CD4-positive, alpha-beta T cell treated with Interferon gamma for 1 hour (primary cell): ENCODE data around the gene SLC41A3.
"Not testable (repeated sequence)": the region's sequence is repeated elsewhere in the genome, so short reads cannot be mapped to it uniquely, and the experiment has no call there.

Experiments used
- DNase-seq: peaks from one replicate; pipeline ENCODE4 v3.0.0-alpha.2; 2020

Gene SLC41A3

DNA sequence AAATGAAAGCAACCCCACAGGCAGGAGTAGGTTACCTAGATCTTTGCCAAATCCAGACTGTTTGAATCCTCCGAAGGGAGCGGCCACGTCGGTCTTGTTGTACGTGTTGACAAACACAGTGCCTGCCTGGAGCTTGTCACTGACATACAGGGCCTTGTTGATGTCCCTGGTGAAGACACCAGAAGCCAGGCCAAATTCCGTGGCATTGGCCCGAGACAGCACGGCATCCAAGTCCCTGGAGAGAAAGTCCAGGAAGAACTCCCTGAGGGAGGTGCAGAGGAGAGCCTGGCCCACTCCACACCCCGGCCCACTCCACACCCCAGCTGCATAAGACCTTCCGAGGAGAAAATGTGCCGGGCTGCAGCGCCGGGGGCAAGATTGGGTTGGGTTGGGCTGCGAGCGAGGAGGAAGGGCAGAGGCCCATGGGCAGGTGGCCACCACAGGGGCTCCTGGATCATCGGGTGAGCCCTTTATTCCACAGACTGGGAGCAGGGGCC lies 21.8 kb upstream of the SLC41A3 start:
- DNase-seq: no peak

DNA sequence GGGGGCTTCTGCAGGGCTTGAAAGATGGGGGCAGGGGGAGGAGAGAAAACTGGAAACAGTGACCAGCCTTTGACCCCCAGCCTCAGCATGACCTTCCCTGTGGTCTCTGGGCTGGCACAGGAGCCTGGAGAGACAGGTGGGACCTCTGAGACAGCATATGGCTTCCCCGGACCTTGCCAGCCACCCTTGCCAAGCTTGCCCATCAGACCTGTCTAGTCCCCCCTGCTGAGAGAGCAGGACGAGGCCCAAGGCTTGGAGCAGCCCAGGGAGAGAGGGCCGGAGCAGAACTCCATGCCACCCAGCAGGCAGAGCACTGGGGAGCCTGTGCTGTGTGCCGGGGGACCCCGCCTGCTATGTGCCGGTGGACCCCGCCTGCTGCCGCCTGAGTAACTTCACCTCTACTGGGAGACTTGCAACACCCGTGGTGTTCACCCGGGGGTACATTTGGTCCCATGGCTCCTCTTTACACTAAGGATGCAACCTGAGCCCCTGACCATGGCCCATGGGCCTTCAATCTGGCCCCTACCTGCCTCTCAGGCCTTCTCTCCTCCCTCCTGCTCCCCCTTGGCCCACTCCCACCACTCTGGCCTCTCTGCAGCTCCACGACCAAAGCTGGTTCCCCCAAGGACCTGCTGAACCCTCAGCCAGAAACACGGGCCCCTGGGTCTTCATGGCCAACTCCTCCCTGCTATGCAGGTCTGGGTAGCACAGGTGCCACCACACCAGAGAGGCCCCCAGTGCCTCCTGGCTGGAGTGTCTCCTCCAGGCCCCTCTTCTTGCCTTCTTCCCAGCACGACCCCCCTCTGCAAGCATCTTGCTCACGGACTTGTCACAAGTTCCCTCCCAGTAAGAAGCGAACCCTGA lies 21.1 kb upstream of the SLC41A3 start:
- no peak for DNase-seq

GRCh38 chr3:126104028-126104635 lies 20.2 kb upstream of the SLC41A3 start:
- DNase-seq: no peak

DNA sequence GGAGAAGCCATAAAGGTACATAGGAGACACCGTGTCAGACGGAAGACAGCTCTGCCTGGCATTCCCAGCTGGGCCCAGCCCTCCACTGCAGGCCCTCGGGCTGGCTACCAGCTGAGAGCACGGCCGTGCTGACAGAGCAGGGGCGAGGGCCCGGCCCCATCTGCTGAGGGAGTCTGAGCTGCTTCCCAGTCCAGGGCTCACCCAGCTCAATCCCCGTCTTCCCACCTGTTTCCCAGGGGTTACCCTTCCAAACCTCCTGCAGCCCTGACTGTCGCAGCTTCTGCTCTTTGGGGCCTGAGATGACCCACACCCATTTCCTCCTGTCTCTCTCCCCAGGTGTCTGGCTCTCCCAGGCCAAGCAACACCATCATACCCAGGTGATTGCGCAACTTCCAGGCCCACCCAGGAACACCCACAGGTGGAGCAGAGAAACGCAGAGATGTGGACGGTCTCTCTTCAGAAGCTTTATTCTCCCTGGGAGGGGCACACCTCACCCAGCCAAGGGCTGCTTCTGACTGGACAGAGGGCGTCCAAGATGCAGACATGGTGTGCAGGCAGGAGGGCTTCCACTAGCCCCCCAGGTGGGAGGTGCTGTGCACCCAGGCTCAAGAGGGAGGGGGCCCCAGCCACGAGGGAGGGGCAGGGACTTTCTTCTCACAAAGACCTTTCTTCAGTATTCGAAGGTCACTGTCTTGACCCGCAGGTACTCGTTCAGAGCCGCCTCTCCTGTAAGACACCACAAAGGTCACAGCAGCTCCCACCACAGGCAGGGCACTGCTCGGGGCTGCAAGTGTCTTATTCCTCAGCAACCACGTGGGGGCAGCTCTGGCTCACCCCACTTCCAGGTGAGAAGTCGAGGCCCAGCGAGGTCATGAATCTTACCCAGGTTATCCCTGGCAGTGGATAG lies 19.4 kb upstream of the SLC41A3 start:
- no peak for DNase-seq

DNA sequence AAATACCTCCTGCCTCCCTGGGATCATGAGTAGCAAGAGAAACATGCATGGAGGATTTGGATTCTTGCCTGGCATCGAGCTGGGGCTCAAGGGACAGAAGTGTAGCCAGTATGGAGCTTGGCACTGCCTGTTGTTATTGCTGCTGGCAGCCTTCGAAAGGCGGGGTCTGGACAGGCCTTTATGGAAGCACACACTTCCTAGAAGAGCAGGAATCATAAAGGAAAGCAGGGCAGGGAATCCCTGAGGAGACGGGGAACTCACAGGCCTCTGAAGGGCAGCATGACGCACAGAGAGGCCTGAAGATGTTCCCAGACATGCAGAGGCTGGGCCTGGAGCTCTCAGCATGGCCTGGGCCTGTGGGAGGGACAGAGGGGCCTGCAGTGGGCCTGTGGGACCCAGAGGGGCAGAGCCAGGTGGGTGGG lies 18.6 kb upstream of the SLC41A3 start:
- DNase-seq: no peak

GRCh38 chr3:126102011-126102410 lies 18.1 kb upstream of the SLC41A3 start:
- DNase-seq: no peak

DNA sequence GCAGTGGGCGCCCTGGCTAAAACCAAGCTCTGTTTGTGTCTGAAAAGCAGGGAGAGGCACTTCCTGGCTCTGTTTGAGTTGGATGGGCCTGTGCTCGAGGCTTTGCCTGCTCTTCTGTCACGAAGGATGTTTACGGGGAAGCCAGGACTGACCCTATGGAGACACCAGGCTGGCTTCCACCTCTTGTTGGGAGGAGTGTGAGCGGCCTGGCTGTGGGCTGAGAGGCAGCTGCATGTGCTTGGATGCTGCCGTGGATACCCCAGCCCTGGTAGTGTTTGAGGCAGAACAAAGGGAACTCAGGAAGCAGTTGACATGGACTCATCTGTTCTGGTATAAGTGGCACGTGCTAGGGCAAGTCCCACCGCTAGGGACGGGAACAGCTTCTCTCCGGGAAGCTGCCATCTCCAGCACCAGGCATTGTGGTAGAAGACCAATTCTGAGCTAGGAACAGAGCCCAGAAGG lies 17.6 kb upstream of the SLC41A3 start:
- DNase-seq: no peak

- DNase-seq: no peak
Measured at GRCh38 chr3:126100634-126101301, 16.8 kb upstream of the SLC41A3 start.

- no peak for DNase-seq
Measured at GRCh38 chr3:126100269-126100633, 16.3 kb upstream of the SLC41A3 start.

DNA sequence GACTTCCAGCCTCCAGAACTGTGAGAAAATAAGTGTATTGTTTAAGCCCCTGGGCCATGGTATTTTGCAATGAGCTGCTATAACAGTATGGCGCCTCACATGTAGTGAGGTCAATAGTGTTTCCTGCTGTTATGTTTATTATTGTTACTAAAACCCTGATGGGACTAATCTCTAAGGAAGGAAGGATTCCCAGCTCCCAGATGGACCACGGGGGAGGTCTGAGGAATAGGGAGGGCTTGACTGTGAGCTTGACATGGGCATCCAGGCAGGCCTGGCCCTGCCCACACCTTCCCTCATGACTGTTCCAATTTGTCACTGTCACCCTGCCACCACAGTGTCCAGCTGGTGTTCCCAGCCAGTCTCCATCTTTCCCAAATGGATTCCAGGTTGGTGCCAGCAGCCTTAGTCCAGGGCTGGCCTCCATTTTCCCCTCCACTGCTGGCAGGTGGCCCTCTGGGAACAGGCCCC lies 14.5 kb upstream of the SLC41A3 start:
- DNase-seq: no peak

DNA sequence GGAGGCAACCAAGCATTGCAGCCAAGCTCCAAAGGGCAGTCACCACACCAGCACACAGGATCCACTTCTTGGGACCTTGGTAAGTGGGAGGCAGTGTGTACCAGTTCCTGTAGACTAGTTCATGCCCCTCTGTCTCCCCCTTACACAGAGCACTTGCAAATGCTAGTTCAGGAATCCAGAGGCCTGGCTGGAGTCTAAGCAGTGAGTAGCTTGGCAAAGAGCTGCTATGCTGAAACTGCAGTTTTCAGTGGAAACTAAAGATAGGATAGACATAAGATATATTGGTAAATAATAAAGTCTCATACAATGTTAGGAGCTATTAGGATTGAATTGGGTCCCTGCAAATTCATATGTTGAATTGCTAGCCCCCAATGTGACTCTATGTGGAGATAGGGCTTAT lies 13.9 kb upstream of the SLC41A3 start:
- no peak for DNase-seq

GRCh38 chr3:126096274-126096673 lies 12.3 kb upstream of the SLC41A3 start:
- not testable (repeated sequence) for DNase-seq

- not testable (repeated sequence) for DNase-seq
Measured at GRCh38 chr3:126092128-126092527, 8.2 kb upstream of the SLC41A3 start.

GRCh38 chr3:126087552-126088175 lies 3.7 kb upstream of the SLC41A3 start:
- no peak for DNase-seq

GRCh38 chr3:126085841-126086240 lies 1.9 kb upstream of the SLC41A3 start:
- no peak for DNase-seq

DNA sequence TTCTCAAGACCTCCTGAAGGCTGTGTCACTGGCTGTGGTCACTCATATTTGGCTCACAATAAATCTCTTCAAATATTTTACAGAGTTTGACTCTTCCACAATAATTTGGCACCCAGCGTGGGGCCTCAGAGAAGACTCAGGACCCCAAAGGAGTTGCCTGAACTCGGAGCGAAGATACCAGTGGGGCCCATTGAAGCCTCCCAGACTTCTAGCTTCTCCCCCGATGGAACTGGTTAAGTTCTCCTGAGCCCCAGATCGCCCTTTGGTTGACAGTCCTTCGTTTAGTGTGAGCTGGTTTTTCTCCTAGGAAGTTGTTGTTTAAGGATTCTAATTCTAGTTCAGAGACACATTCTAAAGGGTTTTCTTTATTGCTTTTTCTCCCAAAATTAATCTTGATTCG lies 1.4 kb upstream of the SLC41A3 start:
- no peak for DNase-seq

- no peak for DNase-seq
Measured at GRCh38 chr3:126084768-126085180, 850 bp upstream of the SLC41A3 start.

DNA sequence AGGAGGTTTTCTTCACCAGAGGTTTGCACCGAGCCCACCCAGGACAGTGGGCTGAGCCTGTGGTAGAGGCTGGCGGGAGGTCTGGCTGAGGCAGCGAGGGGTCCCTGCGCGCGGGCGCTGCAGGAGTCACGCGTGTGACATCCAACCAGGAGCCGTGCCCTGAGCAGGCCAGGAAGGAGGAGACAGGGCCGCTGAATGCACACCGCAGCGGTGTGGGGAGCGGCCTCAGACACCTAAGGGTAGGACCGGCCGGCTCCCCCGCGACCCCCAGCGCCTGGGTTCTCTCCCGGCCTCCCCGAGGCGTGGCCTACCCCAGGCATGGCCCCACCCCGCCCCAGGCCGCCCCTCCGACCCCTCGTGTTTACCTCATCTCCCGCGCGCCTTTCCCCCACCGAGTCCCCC lies 412 bp downstream of the SLC41A3 start:
- DNase-seq: peak; percentile 20

DNA sequence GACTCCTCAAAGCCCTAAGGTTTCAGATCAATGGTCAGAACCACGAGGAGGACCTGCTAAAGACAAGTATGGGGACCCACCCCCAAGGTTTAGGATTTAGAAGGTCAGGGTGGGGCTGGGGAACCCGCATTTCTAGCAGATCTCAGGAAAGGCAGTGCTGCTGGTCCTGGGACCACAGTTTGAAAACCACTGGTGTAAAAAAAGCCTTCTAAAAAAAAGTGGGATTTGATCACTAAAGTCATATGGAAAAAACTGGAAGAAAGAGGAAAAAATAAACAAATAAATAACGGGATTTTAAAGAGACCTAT lies 832 bp downstream of the SLC41A3 start:
- no peak for DNase-seq

- no peak for DNase-seq
Measured at GRCh38 chr3:126082362-126083137, 1.4 kb downstream of the SLC41A3 start.

- DNase-seq: no peak
Measured at GRCh38 chr3:126081618-126082361, 2.1 kb downstream of the SLC41A3 start.
